Activated CD4-positive, CD25-positive, alpha-beta regulatory T cell treated with anti-CD3 and anti-CD28 coated beads, Interleukin-2, amount 50 U/mL, for 16 hours (primary cell): Measurements from ENCODE around the gene ECHDC3.

ENCODE experiments used
- DNase-seq: peaks from one replicate; pipeline ENCODE4 v3.0.0-alpha.2; 2020; ENCODE audit warnings: low read depth, low spot score

ECHDC3 gene

DNA sequence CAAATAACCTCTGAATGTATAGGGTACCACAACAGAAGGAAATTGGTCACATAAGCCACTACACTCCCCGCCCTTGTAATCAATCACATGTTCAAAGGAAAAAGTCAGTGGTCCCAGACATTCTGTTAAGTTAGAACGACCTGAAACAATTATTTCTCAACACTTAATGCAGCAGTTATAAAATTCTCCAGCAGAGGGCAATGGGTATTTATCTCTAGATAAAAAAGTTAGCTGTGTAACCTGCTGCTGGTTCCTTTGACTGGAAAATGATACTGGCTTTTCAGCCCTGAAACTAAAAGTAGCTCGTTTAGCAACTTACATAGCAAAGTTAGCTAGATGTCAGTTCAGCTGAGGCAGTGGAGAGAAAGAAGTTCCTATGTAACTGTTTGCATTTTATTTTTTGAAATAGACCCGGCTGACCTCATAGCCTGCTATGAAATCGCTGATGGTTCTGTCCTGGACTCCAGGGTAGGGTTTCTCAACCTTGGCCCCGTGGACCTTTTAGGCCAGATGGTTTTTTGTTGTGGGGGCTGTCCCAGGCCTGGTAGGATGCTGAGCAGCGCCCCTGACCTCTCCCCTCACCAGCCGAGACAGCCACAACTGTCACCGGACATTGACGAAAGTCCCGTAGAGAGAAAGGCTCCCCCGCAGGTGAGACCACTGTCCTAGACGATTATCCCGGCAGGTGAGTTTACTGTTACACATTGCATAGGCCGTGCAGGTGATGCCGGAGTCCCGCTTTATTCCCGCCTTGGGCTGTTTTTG, 40.8 kb downstream of the ECHDC3 start:
- DNase-seq = no peak

- DNase-seq = no peak
Measured at GRCh38 chr10:11783558-11783865, 41.3 kb downstream of the ECHDC3 start.

DNA sequence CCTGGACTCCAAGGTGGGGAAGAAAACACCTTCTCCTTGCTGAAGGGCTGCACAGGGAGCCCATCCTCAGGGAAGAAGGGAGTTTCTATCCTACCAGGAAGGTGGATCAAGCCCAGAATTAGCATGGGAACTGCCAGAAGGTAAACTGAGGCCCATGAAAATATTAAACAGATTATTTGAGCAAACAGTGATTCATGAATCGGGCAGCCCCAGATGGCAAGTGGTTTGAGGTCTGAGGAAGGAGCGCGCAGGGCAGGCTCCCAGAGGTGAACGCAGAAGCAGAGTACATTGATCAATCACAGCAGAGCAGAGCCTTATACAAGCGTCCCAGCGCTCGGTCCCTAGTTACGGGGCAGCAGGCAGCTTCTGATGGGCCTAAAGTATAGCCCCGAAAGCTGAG, 45.2 kb downstream of the ECHDC3 start:
- DNase-seq = no peak

DNA sequence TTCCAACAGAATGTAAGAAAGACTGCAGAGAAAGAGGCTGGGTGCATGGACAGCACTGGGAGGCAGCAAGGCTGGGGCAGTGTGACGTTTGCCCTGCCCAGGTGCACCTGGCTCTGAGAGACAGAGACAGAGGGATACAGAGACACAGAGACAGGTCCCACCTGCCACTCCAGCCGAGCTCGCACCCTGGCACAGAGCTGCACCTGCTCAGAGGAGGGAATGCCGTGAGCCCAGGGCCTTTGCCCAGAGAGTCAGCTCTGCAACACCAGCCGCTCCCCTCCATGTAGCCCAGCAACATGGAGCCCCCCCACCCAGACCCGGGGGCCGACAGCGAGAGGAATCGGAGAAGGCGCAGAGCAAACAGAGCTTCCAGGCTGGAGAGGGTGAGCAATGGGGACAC, 45.7 kb downstream of the ECHDC3 start:
- no peak for DNase-seq

DNA sequence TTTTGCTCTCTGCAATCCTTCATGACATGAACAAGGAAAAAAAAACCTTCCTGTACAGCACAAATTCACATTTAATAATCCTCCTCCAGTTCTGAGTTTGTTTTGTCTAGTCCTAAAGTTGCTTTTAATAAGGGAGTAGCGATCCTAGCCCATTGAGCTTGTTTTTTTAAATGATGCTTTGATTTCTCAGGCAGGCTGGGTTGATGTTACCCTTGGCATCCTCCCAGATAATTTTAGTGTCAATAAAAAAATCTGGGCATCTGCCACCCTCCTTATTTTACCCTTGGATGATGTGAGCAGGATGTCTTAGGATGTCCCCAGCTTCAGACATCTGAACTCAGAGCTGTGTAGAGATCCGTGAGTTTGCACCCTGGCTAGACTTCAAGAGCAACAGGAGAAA, 47.1 kb downstream of the ECHDC3 start:
- no peak for DNase-seq

DNA sequence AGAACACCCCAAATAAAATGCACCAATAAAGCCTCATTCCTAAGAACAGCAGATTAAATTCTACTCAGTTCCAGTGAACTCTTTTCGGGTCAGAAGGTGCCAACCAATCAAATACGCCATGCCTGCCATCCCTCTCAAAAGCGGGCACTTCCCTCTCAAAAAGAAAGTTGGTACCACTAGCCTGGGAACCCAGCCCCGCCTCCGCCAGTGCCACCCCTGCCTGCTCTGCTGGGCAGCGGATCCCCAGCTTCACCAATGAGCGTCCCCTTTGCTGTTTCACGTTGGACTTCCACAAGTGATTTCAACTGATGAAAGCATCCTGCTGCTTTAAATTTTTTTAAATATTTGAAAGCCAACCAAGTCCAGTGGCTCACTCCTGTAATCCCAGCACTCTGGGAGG, 47.8 kb downstream of the ECHDC3 start:
- no peak for DNase-seq

- no peak for DNase-seq
Measured at GRCh38 chr10:11793762-11794479, 51.7 kb downstream of the ECHDC3 start.

DNA sequence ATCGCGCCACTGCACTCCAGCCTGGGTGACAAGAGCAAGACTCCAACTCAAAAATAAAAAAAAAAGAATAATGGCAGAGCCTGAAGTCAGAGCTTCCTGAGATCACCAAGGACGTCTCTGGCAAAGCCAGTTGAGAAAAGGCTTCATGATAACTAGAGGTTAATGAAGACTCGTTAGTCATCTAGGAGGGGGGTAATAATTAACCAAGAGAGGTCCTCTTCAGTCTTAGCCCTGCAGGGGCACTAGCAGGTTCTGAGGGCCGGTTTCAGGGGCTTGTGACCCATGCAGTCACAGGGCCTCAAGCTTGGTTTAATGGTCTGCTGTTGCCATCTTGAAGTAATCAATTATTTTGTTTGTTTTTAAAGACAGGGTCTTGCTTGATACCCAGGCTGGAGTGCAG, 52.4 kb downstream of the ECHDC3 start:
- no peak for DNase-seq

GRCh38 chr10:11795101-11795920, 53.1 kb downstream of the ECHDC3 start:
- no peak for DNase-seq

- no peak for DNase-seq
Measured at GRCh38 chr10:11796474-11796873, 54.3 kb downstream of the ECHDC3 start.

DNA sequence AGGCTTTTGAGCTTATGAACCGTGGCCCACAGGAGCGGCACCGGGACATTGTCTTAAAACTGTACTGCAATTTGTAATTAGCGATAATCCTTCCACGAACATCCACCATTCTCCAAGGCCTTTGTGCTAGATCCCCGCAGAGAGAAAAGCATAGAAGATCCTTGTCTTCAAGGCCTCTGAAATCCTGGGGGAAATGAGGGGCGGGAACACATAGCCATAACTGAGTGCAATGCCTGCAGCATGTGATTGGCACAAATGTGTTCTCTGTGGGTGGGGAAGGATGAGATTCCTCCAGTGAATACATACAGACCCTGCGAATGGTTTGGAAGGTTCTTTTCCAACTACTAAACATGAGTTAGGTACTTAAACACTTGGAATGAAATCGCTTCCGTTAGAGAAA, 55.1 kb downstream of the ECHDC3 start:
- DNase-seq = no peak

GRCh38 chr10:11797847-11798633, 55.9 kb downstream of the ECHDC3 start:
- no peak for DNase-seq

GRCh38 chr10:11798845-11799735, 56.9 kb downstream of the ECHDC3 start:
- no peak for DNase-seq

- DNase-seq = no peak
Measured at GRCh38 chr10:11799736-11800080, 57.5 kb downstream of the ECHDC3 start.

- DNase-seq = no peak
Measured at GRCh38 chr10:11804336-11804735, 62.2 kb downstream of the ECHDC3 start.

- no peak for DNase-seq
Measured at GRCh38 chr10:11805792-11806191, 63.6 kb downstream of the ECHDC3 start.

DNA sequence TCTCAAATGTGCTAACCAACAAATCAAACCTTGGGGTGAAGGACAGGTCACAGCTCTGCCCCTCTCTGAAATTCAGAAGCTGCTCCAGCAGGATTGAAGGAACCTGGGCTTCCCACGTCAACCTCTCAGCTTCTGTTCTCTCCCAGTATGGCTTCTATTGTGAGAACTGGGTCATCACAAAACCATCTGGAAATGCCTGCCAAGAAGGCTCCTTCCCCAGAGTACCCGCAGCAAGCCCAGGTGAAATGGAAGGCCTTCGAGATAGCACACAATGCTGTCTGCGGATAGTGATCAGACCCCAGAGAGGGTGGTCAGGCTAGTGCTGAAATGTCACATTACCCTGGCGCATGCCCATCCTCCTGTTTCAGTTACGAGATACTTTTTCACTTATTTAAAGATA, 64.5 kb downstream of the ECHDC3 start:
- no peak for DNase-seq

GRCh38 chr10:11808808-11809207, 66.6 kb downstream of the ECHDC3 start:
- no peak for DNase-seq

- no peak for DNase-seq
Measured at GRCh38 chr10:11810313-11810766, 68.2 kb downstream of the ECHDC3 start.

- DNase-seq = no peak
Measured at GRCh38 chr10:11810973-11811372, 68.8 kb downstream of the ECHDC3 start.

DNA sequence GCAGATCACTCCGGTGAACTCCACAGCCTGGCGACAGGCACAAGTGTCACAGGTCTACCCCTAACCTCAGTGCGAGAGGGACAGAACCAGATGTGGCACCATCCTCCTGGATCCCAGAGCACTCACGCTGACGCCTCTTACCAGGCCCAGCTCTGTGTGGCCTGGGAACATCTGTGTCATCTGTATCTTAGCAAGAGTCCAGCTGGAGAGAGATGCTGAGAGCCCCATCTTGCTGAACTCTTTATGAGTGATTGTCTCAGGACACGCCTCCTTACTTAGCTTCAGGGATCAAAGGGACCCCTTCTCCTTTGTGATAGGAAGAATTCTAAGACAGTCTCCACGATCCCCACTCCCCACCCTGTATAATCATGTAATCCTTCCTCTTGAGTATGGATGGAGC, 71.0 kb downstream of the ECHDC3 start:
- no peak for DNase-seq
